A549 (cell line): ENCODE data around the gene TOP2A. TPM values are rescaled to one million over a fixed set of nuclear protein-coding genes. Genes with fewer than 3 reads are reported as not detected.
"Not testable (repeated sequence)": the region's sequence is repeated elsewhere in the genome, so short reads cannot be mapped to it uniquely, and the experiment has no call there.

Experiments
- ATAC-seq, 2 experiments: fragments of 200-7000 bp in 1 of 2; fragments of >200 bp in 1 of 2; cut with Nextera tagmentation in 1 of 2; cut with Tn5 transposase in 1 of 2; 3 replicates each; pipeline versions ENCODE4 v1.8.0 to v1.9.1; 2018 to 2020; ENCODE audit warnings: mild to moderate bottlenecking in 1 of 2, moderate library complexity in 1 of 2
- CTCF ChIA-PET: fragments of 300-600 bp; sonication (Branson Sonifier 250); formaldehyde crosslinking; extraction: SDS; loops from one replicate; lab custom pipeline; 2021; ENCODE audit warnings: antibody characterized with exemption, inconsistent platforms; lab: Yijun Ruan, JAX
- POLR2A ChIA-PET: fragments of 350-600 bp; formaldehyde crosslinking; extraction: SDS; loops from one replicate; lab custom pipeline; 2021; ENCODE audit warnings: antibody characterized with exemption, inconsistent platforms; lab: Yijun Ruan, JAX
- DNase-seq, 2 experiments: peaks; one replicate each; pipeline versions ENCODE4 v3.0.0 to v3.0.0-alpha.2; 2011 to 2016; ENCODE audit warnings: low read depth in 1 of 2, low spot score in 1 of 2
- FAIRE-seq: peaks from 2 replicates; lab custom pipeline; 2011; peaks lifted over from hg19 to GRCh38; lab: Jason Lieb, UNC
- H3K27ac ChIP-seq, 2 experiments: fragments of >200 bp; sonication (Bioruptor Twin); formaldehyde crosslinking; 3 replicates each; pipeline ENCODE4 v1.5.1; 2016 to 2017
- H3K4me1 ChIP-seq: fragments of >200 bp; sonication (Bioruptor Twin); formaldehyde crosslinking; 3 replicates; pipeline ENCODE4 v1.6.1; 2016
- H3K4me2 ChIP-seq: fragments of >200 bp; sonication (Bioruptor Twin); formaldehyde crosslinking; 3 replicates; pipeline ENCODE4 v1.6.1; 2016
- H3K4me3 ChIP-seq: fragments of >200 bp; sonication (Bioruptor Twin); formaldehyde crosslinking; 3 replicates; pipeline ENCODE4 v1.5.1; 2016
- H3K9me3 ChIP-seq: fragments of >200 bp; sonication (Bioruptor Twin); formaldehyde crosslinking; 3 replicates; pipeline ENCODE4 v1.6.1; 2016
- CBX8 ChIP-seq: fragments of 200-600 bp; sonication (generic); IDR thresholded peaks from 2 replicates; pipeline ENCODE4 v1.6.1; 2016
- CEBPB ChIP-seq, 2 experiments: fragments of >200 bp in 1 of 2; sonication (Bioruptor Twin) in 1 of 2; formaldehyde crosslinking in 1 of 2; IDR thresholded peaks; 2 replicates each; pipeline ENCODE4 v1.6.1; 2012 to 2016
- EP300 ChIP-seq, 2 experiments: fragments of >200 bp; sonication (Bioruptor Twin); formaldehyde crosslinking; IDR thresholded peaks; 2 replicates in 1 of 2; 3 replicates in 1 of 2; pipeline ENCODE4 v1.6.1; 2016 to 2017
- FOSB ChIP-seq: fragments of 250-450 bp; sonication (Bioruptor Pico); IDR thresholded peaks from 2 replicates; pipeline ENCODE4 v1.5.0; 2020; ENCODE audit warnings: mild to moderate bottlenecking, moderate library complexity
- FOSL2 ChIP-seq, 2 experiments: fragments of 450-650 bp in 1 of 2; fragments of >200 bp in 1 of 2; sonication (Bioruptor Twin) in 1 of 2; formaldehyde crosslinking; IDR thresholded peaks; 2 replicates each; pipeline versions ENCODE4 v1.5.0 to v1.6.1; 2016 to 2020; ENCODE audit warnings: mild to moderate bottlenecking in 1 of 2, moderate library complexity in 1 of 2
- HOXB13 ChIP-seq: fragments of 250-450 bp; sonication (Bioruptor Pico); IDR thresholded peaks from 2 replicates; pipeline ENCODE4 v1.5.0; 2020; ENCODE audit warnings: low read depth, mild to moderate bottlenecking, moderate library complexity
- HOXB5 ChIP-seq: fragments of 250-450 bp; sonication (Bioruptor Pico); IDR thresholded peaks from 2 replicates; pipeline ENCODE4 v1.5.0; 2020; ENCODE audit warnings: mild to moderate bottlenecking, moderate library complexity
- JUNB ChIP-seq: fragments of >200 bp; sonication (Bioruptor Twin); formaldehyde crosslinking; IDR thresholded peaks from 2 replicates; pipeline ENCODE4 v1.6.1; 2016
- MAZ ChIP-seq: fragments of 150-350 bp; IDR thresholded peaks from 2 replicates; pipeline ENCODE4 v1.6.1; 2014; ENCODE audit warnings: antibody characterized with exemption, low read depth, low read length, borderline replicate concordance
- POLR2A ChIP-seq: IDR thresholded peaks from 2 replicates; pipeline ENCODE4 v1.6.1; 2012; ENCODE audit warnings: mild to moderate bottlenecking, low read length
- RAD21 ChIP-seq, 2 experiments: fragments of >200 bp in 1 of 2; sonication (Bioruptor Twin) in 1 of 2; formaldehyde crosslinking in 1 of 2; IDR thresholded peaks in 1 of 2; conservative IDR thresholded peaks in 1 of 2; 2 replicates in 1 of 2; 3 replicates in 1 of 2; pipeline ENCODE4 v1.6.1; 2012 to 2018; ENCODE audit warnings: inconsistent platforms in 1 of 2
- RARB ChIP-seq: fragments of 250-450 bp; sonication (Bioruptor Pico); IDR thresholded peaks from 2 replicates; pipeline ENCODE4 v1.8.0; 2021; ENCODE audit warnings: mild to moderate bottlenecking, moderate library complexity
- RCOR1 ChIP-seq: fragments of 150-350 bp; IDR thresholded peaks from 2 replicates; pipeline ENCODE4 v1.6.1; 2014; ENCODE audit warnings: antibody characterized with exemption, low read length, low read depth
- RFX5 ChIP-seq: fragments of 450-650 bp; IDR thresholded peaks from 2 replicates; pipeline ENCODE4 v1.7.1; 2014; ENCODE audit warnings: antibody characterized with exemption, mild to moderate bottlenecking, moderate library complexity
- RNF2 ChIP-seq: fragments of 200-600 bp; sonication (generic); IDR thresholded peaks from 2 replicates; pipeline ENCODE4 v1.6.1; 2016; ENCODE audit warnings: low read depth, mild to moderate bottlenecking, antibody characterized with exemption, moderate library complexity, borderline replicate concordance
- ZSCAN20 ChIP-seq: fragments of 250-450 bp; sonication (Bioruptor Pico); IDR thresholded peaks from 2 replicates; pipeline ENCODE4 v1.8.0; 2022; ENCODE audit warnings: mild to moderate bottlenecking, moderate library complexity
- WGBS: methylation state at CpG from one replicate; pipeline ENCODE4 v1.1.6; 2017; ENCODE audit errors: missing lambda C conversion rate; 5-methylcytosine and 5-hydroxymethylcytosine counted together
- polyA plus RNA-seq, 4 experiments: library from polyadenylated mRNA; depleted of rRNA in 3 of 4; stranded (reverse); fragments of >200 nt; fragmentation: RNase III in 1 of 4; extraction: RNeasy Plus Mini Kit Qiagen cat#74134 plus additional on column Dnase treatment in 1 of 4; gene quantifications; 2 replicates in 3 of 4; 3 replicates in 1 of 4; pipeline ENCODE4 v1.2.3, GENCODE V29; 2011 to 2017
- TF ChIP-seq, protein P1 (sequence below): IDR thresholded peaks from 2 replicates; pipeline ENCODE4 v1.6.1; 2012; ENCODE audit warnings: low read depth, borderline replicate concordance
- TF ChIP-seq, protein P2 (sequence below): fragments of >200 bp; sonication (Bioruptor Twin); formaldehyde crosslinking; IDR thresholded peaks from 3 replicates; pipeline ENCODE4 v1.5.1; 2016
- TF ChIP-seq, protein P3 (sequence below): fragments of 250-450 bp; sonication (Bioruptor Pico); IDR thresholded peaks from 2 replicates; pipeline ENCODE4 v1.5.0; 2021; ENCODE audit warnings: mild to moderate bottlenecking, moderate library complexity, borderline replicate concordance

Gene TOP2A
- polyA plus RNA-seq, 2 of the 4 experiments (the other 2 are of a cell fraction), result 226 to 416 TPM

DNA sequence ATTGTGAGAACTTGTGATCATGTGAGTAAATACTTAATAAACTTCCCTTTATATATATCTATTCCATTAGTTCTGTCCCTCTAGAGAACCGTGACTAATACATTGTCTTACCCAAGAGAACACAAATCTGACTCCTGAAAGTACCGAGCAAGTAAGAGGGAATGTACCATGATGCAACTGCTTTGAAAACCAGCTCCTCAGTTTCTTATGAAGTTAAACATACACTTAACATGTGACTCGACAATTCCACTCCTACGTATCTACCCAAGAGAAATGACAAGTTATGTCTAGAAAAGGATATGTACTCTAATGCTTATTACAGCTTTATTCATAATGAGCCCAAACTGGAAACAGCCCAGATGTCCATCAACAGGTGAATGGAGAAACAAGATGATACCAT lies 44.4 kb downstream of the TOP2A start:
- no peak overlapping the region for H3K4me2 ChIP-seq
- H3K4me3 ChIP-seq, result no peak overlapping the region
- DNase-seq, result no peak
- peaks cover 9% of the 10 kb centered on the region; the same call in 1 of the 3 replicates for H3K4me1 ChIP-seq
- H3K27ac ChIP-seq, result peak overlapping the region in 1 of 2 experiments; percentile 28; a peak in 1 of 6 replicates
- ChIA-PET POLR2A (no interaction called here), CTCF (interaction anchor here (1.4 to 40.3 kb wide), 5 partner anchors 9 to 161 kb away, joined by 8 to 2395 read pairs (median 9); partner anchors contain the start of genes CDC6, GJD3 and RARA)
- H3K9me3 ChIP-seq, result no peaks in the 10 kb centered on the region
- WGBS, result 65% methylated on average over 4 of the region's 4 CpGs
- no peak for FAIRE-seq
- ATAC-seq, result no peak; a peak in 1 of 6 replicates
- TF ChIP-seq CEBPB (IDR thresholded peaks at IDR 0.05) (no peak), FOSL2 (IDR thresholded peaks at IDR 0.05) (no peak), FOSL2 (CRISPR knock-in tag; IDR thresholded peaks at IDR 0.05) (peak; percentile 24; the same call in 1 of the 2 replicates)

DNA sequence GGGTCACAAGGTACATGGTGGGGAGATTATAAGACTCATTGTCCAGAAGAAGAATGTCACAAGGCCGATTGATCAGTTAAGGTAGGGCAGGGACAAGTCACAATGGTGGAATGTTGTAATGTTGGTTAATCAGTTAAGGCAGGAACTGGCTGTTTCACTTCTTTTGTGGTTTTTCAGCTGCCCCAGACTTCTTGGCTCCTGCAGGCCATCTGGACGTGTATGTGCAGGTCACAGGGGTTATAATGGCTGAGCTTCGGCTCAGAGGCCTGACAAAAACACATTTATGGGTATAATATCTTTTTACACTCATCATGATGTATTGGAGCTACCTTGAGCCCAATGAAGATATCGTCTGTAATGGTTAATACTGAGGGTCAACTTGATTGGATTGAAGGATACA lies 45.1 kb downstream of the TOP2A start:
- ATAC-seq, FAIRE-seq, DNase-seq, H3K4me2 ChIP-seq, H3K9me3 ChIP-seq, H3K4me3 ChIP-seq, H3K4me1 ChIP-seq: not testable (repeated sequence)
- WGBS, result 45% methylated on average over 4 of the region's 4 CpGs
- CTCF ChIA-PET, result interaction anchor here (1.4 to 40.3 kb wide), 9 partner anchors 8 to 188 kb away, joined by 3 to 2395 read pairs (median 9); partner anchors contain the start of genes CDC6, GJD3, RARA and TOP2A
- H3K27ac ChIP-seq, result peak overlapping the region in 1 of 2 experiments; percentile 21; a peak in 1 of 6 replicates
- POLR2A ChIA-PET, result interaction anchor here (0.8 kb wide), 1 partner anchor 10 kb away, joined by 3 read pairs; no protein-coding TSS in a partner anchor

DNA sequence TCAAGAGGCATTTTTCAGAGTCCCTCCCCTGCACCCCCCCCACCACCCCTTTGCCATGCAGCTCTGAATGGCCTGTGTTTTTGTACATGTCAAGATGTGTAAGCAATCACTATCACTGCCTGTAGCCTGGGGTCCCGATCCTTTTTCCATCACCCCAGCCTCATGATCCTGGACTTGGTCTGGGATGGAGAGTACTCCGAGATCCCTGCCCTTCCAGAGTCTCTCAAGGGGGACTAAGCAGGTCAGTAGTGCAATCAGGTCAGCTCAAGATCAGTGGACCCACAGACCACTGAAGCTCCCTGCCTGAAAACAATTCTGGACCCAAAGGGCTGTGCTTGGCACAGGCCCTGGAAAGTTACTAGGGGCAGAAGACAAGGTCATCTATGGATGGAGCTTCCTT lies 45.7 kb downstream of the TOP2A start:
- ChIA-PET CTCF (interaction anchor here (1.3 to 40.3 kb wide), 12 partner anchors 7 to 189 kb away, joined by 3 to 2395 read pairs (median 8); partner anchors contain the start of genes CDC6, GJD3, IGFBP4 and RARA), POLR2A (interaction anchor here (0.8 kb wide), 1 partner anchor 10 kb away, joined by 3 read pairs; no protein-coding TSS in a partner anchor)
- ATAC-seq (0 out of 6 replicates have a peak, but pooled peaks of 1 of the 2 experiments have one; percentile 16), DNase-seq (no peak), FAIRE-seq (no peak)
- H3K9me3 ChIP-seq, result no peaks in the 10 kb centered on the region
- peaks cover 9% of the 10 kb centered on the region; the same call in 1 of the 3 replicates for H3K4me1 ChIP-seq
- no peak overlapping the region; a peak in 1 of 6 replicates for H3K27ac ChIP-seq
- 93% methylated on average over 2 of the region's 2 CpGs for WGBS
- H3K4me2 ChIP-seq, result no peak overlapping the region
- TF ChIP-seq RFX5, result no peak
- TF ChIP-seq RARB, result no peak
- TF ChIP-seq, protein P1, sequence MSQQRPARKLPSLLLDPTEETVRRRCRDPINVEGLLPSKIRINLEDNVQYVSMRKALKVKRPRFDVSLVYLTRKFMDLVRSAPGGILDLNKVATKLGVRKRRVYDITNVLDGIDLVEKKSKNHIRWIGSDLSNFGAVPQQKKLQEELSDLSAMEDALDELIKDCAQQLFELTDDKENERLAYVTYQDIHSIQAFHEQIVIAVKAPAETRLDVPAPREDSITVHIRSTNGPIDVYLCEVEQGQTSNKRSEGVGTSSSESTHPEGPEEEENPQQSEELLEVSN, result no peak
- no peak for TF ChIP-seq POLR2A
- no peak for TF ChIP-seq HOXB13 (CRISPR knock-in tag)
- TF ChIP-seq RAD21 (conservative IDR thresholded peaks at IDR 0.05 in 1 of 2, IDR thresholded peaks at IDR 0.05 in 1 of 2), result no peak
- TF ChIP-seq JUNB, result no peak
- no peak for TF ChIP-seq EP300 (IDR thresholded peaks at IDR 0.05)
- TF ChIP-seq FOSB (CRISPR knock-in tag), result no peak
- TF ChIP-seq RNF2, result no peak
- TF ChIP-seq, protein P2, sequence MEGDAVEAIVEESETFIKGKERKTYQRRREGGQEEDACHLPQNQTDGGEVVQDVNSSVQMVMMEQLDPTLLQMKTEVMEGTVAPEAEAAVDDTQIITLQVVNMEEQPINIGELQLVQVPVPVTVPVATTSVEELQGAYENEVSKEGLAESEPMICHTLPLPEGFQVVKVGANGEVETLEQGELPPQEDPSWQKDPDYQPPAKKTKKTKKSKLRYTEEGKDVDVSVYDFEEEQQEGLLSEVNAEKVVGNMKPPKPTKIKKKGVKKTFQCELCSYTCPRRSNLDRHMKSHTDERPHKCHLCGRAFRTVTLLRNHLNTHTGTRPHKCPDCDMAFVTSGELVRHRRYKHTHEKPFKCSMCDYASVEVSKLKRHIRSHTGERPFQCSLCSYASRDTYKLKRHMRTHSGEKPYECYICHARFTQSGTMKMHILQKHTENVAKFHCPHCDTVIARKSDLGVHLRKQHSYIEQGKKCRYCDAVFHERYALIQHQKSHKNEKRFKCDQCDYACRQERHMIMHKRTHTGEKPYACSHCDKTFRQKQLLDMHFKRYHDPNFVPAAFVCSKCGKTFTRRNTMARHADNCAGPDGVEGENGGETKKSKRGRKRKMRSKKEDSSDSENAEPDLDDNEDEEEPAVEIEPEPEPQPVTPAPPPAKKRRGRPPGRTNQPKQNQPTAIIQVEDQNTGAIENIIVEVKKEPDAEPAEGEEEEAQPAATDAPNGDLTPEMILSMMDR, result no peak
- no peak for TF ChIP-seq RCOR1
- no peak overlapping the region for H3K4me3 ChIP-seq

DNA sequence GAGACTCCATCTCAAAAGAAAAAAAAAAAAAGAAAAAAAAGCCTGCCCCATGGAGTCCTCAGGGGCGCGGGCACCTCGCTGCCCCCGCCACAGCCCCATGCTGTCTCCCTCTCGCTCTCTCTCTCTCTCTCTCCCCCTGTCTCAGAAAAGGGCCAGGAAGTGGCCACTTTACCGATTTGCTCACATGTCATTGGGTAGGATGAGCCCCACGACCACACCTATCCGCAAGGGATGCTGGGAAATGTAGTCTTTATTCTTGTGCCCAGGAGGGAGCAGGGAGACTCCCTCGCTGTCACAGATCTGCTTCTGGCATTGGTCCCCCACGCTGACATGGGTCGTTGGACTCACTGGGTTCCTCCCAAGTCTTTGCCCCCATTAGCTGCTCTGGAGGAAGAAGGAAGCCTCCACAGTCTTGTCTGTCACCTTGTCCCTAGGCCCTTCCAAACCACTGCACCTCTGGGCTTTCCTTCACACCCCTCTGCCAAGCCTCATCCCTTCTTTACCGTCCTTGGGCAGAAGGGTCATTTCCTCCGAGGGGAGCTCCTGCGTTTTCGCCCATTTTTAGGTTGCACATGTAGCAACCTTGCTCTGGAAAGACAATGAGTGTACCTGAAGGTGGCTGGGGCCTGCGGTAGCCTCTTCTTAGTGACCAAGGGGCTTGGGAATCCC lies 46.3 kb downstream of the TOP2A start:
- Histone ChIP-seq H3K4me3 (no peak overlapping the region), H3K4me2 (no peak overlapping the region), H3K9me3 (no peaks in the 10 kb centered on the region), H3K4me1 (peaks cover 9% of the 10 kb centered on the region; the same call in 1 of the 3 replicates), H3K27ac (no peak overlapping the region)
- DNase-seq (peak in 1 of 2 experiments; percentile 70), ATAC-seq (peak; percentile 59 to 69; a peak in 5 of 6 replicates), FAIRE-seq (no peak)
- TF ChIP-seq ZSCAN20 (CRISPR knock-in tag) (no peak), HOXB5 (CRISPR knock-in tag) (no peak), FOSB (CRISPR knock-in tag) (no peak), MAZ (no peak), FOSL2 (IDR thresholded peaks at IDR 0.05) (no peak), FOSL2 (CRISPR knock-in tag; IDR thresholded peaks at IDR 0.05) (no peak), HOXB13 (CRISPR knock-in tag) (no peak), CBX8 (no peak)
- TF ChIP-seq, protein P3, sequence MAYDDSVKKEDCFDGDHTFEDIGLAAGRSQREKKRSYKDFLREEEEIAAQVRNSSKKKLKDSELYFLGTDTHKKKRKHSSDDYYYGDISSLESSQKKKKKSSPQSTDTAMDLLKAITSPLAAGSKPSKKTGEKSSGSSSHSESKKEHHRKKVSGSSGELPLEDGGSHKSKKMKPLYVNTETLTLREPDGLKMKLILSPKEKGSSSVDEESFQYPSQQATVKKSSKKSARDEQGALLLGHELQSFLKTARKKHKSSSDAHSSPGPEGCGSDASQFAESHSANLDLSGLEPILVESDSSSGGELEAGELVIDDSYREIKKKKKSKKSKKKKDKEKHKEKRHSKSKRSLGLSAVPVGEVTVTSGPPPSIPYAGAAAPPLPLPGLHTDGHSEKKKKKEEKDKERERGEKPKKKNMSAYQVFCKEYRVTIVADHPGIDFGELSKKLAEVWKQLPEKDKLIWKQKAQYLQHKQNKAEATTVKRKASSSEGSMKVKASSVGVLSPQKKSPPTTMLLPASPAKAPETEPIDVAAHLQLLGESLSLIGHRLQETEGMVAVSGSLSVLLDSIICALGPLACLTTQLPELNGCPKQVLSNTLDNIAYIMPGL (CRISPR knock-in tag), result no peak
- TF ChIP-seq, protein P1, result no peak
- POLR2A ChIA-PET, result no interaction called here
- 66% methylated on average over 16 of the region's 16 CpGs for WGBS
- CTCF ChIA-PET, result interaction anchor here (0.7 to 40.3 kb wide), 13 partner anchors 7 to 189 kb away, joined by 3 to 2395 read pairs (median 7); partner anchors contain the start of genes CDC6, GJD3, IGFBP4 and RARA
